Ishikawa (cell line): ENCODE data around the gene SERTAD3.

Source experiments
- CEBPB ChIP-seq: IDR thresholded peaks from 2 replicates; pipeline ENCODE4 v1.6.1; 2012
- CREB1 ChIP-seq: IDR thresholded peaks from 2 replicates; pipeline ENCODE4 v1.6.1; 2012; ENCODE audit warnings: low read depth
- EP300 ChIP-seq: IDR thresholded peaks from 2 replicates; pipeline ENCODE4 v1.6.1; 2012; ENCODE audit warnings: borderline replicate concordance
- FOXM1 ChIP-seq: IDR thresholded peaks from 2 replicates; pipeline ENCODE4 v1.6.1; 2012; ENCODE audit warnings: low read depth, borderline replicate concordance
- MAX ChIP-seq: IDR thresholded peaks from 2 replicates; pipeline ENCODE4 v1.6.1; 2012
- REST ChIP-seq: IDR thresholded peaks from 2 replicates; pipeline ENCODE4 v1.6.1; 2012; ENCODE audit warnings: low read depth, mild to moderate bottlenecking

GRCh38 chr19:40393894-40394815 lies 50.0 kb downstream of the SERTAD3 start:
- TF ChIP-seq CEBPB (no peak), MAX (no peak), EP300 (no peak), FOXM1 (no peak), REST (no peak), CREB1 (no peak)
